Kidney glomerular epithelial cell (primary cell): ENCODE data around the gene C19orf85.
"Not testable (repeated sequence)": the region's sequence is repeated elsewhere in the genome, so short reads cannot be mapped to it uniquely, and the experiment has no call there.

Source experiments
- DNase-seq: peaks from one replicate; lab custom pipeline; 2025; lab: John Stamatoyannopoulos, UW

C19orf85 gene

DNA sequence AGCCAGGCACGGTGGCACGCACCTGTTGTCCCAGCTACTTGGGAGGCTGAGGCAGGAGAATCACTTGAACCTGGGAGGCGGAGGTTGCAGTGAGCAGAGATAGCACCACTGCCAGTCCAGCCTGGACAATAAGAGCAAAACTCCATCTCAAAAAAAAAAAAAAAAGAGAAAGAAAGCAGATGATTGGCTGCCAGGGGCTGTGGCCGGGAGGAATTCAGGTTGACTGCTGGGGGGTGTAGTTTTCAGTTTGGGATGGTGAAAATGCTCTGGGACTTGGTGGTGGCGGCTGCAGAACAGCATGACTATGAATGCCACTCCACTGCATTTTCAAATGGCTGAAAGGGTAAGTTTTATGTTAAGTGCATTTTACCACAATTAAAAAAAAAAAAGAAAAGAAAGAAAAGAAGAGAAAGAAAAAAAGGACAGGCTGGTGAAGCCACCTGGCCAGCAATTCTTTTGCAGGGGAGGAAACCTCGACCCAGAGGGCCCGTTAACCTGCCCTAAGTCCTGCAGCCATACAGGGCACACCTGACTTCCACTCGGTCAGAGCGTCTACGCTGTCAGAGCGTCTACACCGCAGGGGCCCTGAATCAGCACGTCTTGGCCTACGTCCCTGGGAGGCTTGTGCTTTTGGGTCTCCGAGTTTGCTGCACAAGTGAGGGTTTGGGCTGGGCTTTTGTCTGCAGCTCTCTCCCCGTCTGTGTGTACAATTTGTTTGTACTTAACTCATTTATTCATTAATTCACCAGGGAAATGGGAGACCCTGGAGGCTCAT is 6.7 kb downstream of the C19orf85 start:
- no peak for DNase-seq

DNA sequence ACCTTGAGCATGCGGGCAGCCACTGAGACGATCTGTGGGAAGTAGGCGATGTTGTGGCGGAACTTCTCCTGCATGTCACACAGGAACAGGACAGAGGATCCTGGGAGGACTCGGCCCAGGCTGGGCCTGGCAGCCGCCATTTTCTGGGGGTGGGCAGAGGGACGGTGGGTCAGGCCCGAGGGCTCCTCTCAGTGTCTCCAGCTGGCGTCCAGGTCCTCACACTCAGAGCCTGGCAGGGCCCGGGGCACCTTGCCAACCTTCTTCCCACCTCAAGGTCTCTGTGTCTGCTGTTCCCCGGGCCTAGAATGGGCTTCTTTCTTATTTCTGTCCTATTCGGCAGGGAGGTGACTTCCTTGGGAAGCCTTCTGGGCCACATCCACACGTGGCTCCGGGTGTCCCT is 8.2 kb downstream of the C19orf85 start:
- no peak for DNase-seq

DNA sequence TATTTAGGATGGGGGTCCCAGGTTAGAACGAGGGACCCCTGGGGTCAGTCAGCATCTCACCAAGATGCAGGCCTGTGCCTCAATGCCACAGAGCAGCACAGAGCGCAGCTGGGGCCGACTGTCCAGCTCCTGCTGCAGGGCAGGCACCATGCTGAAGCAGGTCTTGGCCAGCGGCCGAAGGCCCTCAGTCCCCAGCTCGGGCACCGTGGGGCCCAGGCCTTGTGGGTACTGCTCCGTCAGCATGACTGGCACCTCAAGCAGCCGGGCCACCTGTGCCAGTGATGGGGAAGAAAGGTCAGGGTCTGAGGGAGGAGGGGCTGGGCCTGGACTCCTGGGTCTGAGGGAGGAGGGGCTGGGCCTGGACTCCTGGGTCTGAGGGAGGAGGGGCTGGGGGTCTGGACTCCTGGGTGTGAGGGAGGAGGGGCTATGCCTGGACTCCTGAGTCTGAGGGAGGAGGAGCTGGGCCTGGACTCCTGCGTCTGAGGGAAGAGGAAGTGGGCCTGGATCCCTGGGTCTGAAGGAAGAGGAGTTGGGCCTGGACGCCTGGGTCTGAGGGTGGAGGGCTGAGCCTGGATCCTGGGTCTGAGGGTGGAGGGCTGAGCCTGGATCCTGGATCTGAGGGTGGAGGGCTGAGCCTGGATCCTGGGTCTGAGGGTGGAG is 8.8 kb downstream of the C19orf85 start:
- DNase-seq = no peak

DNA sequence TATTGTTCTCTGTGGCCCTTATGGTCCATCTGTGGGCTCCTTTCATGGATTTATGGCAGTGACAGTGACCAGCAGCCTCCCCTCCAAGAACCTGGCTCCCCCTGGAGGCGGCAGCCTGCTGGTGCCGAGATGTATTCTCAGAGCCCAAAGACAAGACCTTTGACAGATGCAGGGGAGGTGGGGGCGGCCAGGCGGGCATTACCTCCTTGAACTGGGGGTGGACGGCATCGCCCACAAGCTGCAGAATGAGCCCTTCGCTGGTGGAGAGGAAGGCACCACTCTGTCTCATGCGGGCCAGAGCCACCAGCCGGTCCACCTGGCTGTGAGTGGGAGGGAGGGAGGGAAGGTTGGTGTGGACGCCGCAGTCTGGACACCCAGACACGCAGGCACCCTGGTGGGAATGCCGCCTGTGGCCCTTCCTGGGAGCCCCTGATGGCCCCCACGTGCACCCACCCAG is 9.7 kb downstream of the C19orf85 start:
- DNase-seq = no peak

DNA sequence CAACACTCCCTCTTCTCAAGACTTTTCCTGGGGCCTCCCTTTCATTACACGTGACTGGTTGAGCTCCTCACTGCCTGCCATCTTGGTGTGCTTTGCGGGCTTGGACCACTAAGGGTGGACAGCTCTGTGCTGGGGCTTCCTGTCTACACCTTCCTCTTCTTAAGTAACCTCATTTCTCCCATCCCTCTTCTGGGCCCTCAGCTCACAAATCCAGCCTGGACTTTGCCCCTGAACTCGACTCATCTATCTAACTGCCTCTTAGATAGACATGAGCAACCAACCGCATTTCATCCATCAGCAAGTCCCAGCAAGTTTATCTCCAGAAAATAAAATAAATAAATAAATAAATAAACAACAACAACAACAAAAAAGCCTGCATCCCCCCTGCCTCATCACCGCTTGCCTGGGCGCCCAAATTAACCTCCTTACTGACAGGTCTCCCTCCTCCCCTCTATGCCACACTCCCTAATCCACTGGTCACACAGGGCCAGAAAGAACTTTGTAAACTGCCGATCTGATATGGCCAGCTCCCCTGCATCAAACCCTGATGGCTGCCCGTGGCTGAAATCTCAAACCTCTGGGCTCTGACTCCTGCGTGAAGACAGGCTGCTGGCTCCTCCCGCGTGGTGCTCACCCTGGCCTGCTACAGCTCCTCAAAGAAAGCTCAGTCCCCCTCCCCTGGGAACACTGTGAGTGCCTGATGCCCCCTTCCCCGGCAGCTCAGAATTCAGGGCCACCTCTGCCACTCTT is 10.9 kb downstream of the C19orf85 start:
- no peak for DNase-seq

DNA sequence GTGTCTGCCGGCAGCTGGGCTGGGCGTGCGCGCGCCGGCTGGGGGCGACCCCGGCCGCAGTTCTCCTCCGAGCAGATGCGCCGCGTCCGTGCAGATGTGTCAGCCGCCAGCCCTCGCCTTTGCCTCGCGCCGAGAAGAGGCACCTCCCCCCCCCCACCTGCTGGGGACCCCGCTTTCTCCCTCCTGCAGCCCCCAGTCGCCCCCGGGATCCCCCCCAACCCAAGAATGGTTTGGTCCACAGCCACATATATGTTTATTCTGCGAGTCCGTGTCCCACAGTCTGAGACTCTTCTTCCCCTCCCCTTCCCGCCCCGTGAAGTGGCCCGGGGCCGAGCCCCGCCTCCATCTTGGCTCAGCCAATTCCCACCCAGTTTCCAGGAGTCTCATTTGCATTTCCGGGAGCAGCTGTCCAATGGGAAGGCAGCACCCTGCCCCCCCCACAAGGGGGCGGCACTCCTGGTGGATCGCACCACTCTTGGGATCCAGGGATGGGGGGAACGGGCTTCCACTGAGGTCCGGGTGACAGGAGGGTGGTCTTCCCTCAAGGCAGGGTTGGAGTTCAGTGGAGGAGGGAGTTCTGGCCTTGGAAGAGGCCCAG is 11.7 kb downstream of the C19orf85 start:
- DNase-seq = peak; percentile 53

DNA sequence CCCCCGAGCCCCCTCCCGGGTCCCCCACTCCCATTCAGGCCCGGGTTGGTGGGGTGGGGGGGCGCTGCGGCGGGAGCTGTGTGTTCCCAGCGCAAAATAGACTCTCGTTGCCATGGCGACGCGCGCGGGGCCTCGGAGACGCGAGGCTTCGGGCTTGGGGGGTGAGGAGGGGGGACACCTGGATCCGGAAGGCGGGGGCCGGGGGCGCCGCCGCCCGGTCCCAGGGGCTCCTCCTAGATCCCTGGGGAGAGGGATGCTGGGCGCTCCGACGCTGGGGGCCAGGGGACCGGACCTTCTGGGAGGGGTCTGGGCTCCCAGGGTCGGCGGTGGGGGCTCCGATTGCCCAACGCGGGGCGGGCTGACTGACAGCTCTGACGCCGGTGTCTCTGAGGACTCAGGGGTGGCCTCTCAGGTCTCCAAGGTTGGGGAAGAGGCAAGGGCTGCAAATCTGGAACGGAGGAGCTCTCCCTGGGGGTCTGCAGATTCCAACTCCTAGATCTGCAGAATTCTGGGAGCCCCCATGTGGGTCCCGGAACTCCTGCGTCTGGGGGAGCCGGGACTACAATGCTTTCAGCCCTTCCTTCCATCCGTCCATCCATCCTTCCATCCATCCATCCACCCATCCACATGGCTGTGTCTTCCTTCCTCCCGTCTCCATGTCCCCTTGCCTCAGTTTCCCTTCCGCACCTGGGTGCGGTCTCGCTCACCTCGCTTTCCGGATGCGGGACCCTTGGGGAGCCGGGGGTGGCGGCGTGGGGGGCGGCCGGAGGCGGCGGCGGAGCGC is 12.4 kb downstream of the C19orf85 start:
- no peak for DNase-seq

DNA sequence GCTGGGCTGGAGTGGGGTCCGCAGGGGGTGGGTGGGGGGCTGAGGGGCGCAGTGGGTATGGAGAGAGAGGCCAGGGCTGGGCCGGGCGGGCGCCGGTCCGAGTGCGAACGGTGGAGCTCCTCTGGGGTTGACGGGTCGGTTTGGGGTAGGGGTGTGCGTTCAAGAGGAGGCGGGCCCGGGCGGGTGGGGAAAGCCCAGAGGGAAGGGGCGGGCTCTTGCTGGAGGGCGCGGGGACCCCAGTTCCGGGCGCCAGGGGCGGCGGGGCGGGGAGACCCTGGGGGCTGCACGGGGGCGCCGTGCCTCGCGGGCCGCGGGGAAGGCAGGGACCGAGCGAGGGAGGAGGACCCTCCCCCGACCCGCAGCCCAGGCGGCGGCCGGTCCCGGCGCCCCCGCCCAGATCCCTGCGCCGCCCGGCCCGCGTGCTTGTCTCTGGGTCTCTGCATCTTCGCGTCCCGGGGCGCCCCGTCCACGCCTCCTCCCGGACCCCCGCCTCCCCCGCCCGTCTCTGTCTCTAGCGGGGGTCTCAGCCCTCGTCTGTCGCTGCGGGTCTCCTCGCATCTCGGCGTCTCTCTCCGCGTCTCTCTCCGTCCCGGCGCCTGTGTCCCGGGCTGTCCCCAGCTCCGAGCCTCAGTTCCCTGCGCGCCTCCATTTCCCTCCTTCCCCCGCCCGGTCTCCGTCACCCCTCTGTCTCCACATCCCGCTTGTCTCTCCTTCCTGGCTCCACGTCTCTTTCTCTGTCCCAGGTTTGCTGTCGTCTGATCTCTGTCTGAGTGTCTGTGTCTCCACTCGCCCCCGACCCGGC is 13.2 kb downstream of the C19orf85 start:
- no peak for DNase-seq

DNA sequence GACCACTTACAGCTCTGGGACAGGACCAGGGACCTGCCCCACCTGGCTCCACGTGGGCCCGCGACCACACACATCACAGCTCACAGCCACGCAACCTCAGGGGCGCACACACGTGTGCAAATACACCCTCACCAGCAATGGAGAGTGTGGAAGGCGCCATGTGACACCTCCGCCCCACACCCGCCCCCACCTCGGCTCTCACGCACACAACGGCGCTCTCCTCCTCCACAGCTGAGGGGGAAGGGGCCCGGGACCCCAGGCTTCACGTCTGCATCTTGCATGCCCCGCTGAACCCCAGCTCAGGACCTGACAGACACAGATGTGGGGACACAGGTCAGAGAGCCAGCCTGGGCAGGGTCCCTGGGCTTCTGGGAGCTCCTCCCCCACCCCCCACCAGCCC is 15.1 kb downstream of the C19orf85 start:
- no peak for DNase-seq

DNA sequence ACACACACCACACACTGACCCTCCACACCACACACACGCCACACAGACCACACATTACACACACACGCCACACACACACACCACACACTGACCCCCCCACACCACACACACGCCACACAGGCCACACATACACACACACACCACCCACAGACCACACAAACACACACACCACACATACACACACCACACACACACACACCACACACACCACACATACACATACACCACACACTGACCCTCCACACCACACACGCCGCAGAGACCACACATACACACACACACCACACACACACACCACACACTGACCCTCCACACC is 16.4 kb downstream of the C19orf85 start:
- DNase-seq = not testable (repeated sequence)

DNA sequence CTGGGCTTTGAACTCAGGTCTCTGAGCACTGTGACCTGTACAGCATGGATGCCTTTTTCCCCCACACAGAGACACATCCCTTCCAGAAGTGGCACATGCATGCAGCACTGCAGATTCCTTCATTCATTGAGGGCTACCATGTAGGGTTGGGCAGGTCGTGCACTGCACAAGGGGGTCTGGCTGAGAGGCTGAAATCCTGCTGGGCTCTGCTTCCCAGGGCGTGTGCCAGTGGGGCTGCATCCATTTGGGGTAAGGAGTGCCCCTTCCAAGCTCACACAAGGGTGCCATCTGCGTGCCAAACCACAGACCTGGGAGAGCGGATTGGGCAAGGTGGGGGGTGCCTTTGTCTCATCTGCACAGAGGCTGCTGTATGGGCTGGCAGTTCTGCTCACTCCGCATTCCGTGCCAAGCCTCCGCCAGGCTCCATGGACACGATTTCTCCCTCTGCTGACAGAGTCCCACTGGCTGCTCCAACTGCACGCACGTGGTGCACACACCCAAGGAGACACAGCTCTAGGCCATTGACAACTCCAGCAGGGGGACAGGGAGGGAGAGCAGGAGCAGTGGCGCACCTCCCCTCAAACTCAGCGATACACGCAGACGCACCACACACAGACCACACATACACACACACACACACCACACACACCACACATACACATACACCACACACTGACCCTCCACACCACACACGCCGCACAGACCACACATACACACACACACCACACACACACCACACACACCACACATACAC is 17.0 kb downstream of the C19orf85 start:
- DNase-seq = no peak

DNA sequence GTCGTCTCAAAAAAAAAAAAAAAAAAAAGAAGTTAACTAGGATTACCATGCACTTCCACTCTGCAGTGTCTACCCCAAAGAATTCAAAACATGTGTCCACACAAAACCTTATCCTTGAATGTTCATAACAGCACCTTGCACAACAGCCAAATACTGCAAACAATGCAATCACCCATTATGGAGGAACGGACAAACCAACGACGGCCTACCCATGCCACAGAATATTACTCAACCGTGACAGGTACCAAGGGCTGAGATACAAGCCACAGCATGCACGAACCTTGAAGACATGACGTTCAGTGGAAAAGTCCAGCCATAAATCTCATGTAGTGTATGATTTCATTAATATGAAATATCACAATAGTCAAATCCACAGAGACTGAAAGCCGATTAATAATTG is 18.5 kb downstream of the C19orf85 start:
- no peak for DNase-seq

DNA sequence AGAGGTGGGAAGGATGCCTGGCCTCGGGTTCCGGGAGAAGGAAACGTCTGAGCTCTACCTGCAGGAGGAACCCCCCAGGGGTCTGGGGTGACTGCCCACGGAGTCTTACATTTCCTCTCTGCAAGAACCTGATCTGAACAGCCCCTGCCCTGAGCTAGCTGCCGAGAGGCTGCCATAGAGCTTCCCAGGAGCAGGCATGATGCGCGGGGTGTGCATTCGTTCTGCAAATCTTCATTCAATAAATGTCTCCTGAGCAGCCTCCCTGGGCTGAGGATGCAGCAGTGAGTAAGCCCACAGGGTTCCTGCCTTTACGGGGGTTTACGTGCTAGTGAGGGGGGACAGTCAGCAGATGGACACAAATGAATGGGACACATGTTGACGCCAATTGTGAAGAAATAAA is 19.9 kb downstream of the C19orf85 start:
- DNase-seq = no peak

DNA sequence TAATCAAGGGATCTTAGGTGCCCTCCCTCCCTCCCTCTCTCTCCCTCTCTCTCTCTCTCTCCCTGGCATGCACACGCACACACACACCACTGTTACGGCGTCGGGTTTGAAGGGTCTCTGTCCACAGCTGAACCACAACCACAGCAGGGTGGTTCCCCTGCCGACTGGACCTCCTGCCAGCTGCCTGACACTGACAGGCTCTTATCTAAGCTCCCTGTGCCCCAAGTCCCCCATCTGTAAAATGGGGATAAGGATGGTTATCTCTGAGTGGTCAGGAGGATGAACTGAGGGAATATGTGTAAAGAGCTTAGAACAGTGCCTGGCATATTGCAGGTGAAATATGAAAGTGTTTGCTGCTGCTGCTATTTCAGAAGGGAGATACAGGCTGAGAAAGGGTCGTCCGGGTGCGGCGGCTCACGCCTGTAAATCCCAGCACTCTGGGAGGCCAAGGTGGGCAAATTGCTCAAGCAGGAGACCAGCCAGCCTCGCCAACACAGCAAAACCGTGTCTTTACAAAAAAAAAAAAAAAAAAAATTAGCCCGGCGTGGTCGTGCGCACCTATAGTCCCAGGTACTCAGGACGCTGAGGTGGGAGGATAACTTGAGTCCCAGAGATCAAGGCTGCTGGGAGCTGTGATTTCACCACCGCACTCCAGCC is 20.6 kb downstream of the C19orf85 start:
- no peak for DNase-seq

DNA sequence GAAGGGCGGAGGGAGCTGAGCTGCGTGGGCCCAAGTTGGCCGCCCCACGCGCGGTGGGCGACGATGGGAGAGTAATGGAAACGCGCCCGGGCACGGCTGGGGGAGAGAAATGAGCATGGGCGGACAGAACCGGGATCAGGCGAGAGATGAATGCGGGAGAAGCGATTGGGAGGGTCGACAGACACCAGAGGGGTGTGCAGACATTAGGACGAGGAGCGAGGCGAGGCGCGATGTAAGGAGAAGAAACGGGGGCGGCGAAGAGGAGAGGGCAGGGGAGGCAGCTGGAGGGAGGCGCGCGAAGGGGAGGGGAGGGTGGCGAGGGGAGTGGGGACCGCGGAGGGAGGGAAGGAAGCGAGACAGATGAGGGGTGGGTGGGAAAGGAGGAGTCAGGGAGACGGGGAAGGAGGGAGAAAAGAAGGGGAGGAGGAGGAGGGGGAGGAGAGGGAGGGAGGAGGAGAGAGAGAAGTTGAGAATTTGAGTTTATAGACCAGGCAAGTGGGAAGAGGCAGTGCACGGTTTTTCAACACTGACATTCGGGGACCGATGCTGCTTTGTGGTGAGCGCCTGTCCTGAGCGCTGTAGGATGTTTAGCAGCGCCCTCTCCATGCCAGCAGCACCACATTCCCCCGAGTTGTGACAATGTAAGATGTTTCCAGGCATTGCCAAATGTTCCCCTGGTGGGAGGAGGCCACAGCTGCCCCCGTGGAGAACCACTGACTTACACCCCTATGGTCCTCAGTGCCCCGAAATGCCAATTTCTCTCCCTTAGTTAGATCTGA is 21.3 kb downstream of the C19orf85 start, which contains the start of gene SHISA7:
Gene SHISA7, minus strand, starts transcription at position 256 of the 779 bp plus-strand sequence. CDS start 437 bp downstream, outside the sequence.
- no peak for DNase-seq

DNA sequence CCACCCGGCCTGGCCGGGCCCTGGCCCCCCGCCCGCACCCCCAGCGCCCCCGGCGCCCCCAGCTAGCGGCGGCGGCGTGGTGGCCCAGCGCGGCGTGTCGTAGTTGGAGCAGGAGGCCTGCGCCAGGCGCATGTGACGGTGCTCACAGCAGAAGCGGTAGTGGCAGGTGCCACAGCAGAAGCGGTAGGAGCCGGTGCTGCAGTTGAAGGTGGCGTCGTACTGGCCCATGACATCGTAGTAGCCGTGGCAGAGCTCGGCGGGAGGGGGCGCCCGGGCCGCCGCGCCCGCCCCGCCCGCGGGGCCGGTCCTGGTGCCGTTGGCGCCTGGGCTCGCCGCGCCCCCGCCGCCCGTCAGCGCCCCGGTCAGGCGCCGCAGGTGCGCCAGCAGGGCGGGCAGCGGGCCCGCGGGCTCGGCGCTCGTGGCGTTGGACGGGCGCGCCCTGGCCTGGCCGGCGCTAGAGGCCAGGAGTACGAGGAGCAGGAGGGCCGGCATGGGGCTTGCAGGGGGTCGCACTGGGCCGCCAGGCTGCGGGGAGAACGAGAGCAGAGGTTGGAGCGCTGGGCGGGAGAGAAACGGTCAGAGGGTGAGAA is 22.1 kb downstream of the C19orf85 start:
- DNase-seq = no peak

DNA sequence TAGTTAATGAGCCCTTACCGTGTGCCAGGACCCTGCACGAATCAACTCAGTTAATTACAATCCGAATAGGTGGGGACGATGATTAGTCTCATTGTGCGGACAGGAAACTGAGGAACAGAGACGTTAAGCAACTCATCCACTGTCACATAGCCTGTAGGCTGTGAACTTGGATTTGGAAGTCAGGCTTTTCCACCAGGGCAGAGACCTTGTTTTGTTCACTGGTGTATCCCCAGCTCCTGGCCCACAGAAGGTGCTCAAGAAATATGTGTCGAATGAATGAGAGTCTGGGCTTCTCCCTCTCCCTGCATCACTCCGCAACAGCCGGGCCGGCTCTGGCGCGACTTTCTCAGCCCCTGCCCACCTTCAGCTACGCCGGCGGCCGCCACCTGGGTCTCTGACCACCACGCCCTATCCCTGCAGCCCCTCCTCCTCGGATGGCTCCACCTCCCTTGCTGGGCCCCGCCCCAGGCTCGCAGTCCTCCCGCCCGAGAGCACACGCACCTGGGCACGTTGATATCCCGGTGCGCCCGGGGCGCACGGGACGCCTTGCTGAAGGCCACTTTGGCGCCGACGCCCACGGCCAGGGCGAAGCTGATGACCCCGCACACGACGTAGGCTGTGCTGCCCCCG is 22.7 kb downstream of the C19orf85 start:
- no peak for DNase-seq

DNA sequence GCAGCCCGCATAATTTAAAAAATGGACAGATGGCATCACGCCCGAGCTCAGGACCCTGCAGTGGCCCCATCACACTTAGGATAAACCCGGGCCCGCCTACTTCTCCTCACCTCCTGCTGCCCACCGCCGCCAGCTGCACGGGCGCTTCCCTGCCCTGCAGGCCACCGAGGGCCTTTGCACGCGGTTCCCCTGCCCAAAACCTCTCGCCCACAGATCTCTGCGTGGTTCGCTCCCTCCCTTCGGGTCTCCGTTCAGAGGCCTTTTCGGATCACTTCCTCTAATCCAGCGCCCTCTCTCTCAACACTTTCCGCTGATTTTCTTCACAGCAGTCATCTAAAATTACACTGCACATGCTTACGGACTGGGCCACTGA is 23.2 kb downstream of the C19orf85 start:
- no peak for DNase-seq
